GM19468 (cell line): ENCODE results near the gene SIM1.
"Not testable (repeated sequence)": the region's sequence is repeated elsewhere in the genome, so short reads cannot be mapped to it uniquely, and the experiment has no call there.

Experiments
- ATAC-seq: cut with Tn5 transposase; IDR thresholded peaks from one replicate; pipeline ENCODE4 v1.9.1; 2021; ENCODE audit warnings: mild to moderate bottlenecking, moderate library complexity, moderate number of reproducible peaks; ENCODE audit not compliant: unreplicated experiment; ENCODE audit errors: extremely low read depth

Gene SIM1

DNA sequence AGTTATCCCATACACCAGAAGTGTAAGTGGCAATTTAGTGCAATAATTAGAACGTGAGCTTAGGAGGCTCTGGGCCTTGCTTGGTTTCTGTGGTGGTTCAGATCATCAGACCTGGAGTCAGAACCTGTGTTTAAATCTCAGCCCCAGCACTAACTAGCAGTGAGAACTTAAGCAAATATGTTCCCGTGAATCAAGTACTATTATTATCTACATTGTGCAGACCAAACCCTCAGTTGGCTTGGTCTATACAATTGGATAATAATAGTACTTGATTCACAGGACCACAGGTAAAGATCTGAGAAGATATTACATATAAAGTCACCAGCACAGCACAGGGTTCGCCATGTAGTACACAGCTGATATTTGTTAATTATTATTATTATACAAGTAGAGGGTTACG, 93.1 kb downstream of the SIM1 start:
- ATAC-seq, result no peak

DNA sequence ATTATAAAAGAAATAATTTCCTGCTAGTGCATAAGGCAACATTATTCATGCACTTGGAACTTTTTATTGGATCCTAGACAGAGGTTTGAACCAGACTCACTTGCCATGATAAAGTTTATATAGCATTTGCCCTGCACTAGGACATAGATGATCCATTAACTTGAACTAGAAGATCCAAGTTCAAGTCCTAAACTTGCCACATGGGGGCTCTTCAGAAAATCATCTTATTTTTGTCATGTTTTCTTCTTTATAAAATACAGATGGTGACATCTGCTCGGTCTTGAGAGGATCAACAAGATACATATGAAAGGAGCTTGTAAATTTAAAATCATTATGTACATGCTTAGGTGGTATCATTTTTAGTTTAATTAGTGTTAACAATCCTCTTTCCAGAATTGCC, 94.5 kb downstream of the SIM1 start:
- no peak for ATAC-seq

DNA sequence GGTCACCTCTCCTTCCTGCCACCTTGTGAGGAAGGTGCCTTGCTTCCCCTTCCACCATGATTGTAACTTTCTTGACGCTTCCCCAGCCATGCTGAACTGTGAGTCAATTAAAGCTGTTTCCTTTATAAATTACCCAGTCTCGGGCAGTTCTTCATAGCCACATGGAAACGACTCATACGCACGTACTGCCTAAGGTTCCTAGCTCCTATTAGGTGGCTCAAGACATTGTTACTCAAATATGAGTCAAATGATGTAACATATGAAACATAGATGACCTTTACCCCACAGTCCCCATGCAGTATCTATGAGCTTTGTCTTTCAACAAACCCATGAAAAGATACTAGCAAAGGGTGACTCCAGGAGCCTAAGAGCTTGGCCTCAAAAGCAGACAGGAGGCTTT, 98.3 kb downstream of the SIM1 start:
- no peak for ATAC-seq

DNA sequence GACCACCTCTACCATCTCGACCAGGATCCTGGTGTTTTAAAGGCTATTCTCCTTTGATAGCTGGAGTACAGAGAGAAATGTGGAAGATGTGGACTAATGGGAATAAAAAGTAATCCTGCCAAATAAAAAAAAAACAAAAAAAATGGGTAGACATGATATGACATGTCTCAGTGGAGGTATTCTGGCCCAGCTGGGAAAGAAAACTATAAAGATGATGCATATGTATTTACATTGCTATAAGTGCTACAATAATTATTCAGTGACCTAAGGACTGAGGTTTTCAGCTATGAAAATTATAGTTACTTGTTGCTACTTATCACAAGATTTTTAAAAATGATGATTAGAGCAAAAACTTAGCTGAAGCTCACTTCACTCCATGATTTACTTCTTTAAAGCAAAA, 101.1 kb downstream of the SIM1 start:
- ATAC-seq, result no peak

DNA sequence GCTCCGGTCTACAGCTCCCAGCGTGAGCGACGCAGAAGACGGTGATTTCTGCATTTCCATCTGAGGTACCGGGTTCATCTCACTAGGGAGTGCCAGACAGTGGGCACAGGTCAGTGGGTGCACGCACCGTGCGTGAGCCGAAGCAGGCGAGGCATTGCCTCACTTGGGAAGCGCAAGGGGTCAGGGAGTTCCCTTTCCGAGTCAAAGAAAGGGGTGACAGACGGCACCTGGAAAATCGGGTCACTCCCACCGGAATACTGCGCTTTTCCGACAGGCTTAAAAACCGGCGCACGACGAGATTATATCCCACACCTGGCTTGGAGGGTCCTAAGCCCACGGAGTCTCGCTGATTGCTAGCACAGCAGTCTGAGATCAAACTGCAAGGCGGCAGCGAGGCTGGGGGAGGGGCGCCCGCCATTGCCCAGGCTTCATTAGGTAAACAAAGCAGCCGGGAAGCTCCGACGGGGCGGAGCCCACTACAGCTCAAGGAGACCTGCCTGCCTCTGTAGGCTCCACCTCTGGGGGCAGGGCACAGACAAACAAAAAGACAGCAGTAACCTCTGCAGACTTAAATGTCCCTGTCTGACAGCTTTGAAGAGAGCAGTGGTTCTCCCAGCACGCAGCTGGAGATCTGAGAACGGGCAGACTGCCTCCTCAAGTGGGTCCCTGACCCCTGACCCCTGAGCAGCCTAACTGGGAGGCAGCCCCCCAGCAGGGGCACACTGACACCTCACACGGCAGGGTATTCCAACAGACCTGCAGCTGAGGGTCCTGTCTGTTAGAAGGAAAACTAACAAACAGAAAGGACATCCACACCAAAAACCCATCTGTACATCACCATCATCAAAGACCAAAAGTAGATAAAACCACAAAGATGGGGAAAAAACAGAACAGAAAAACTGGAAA, 109.7 kb downstream of the SIM1 start:
- ATAC-seq, result not testable (repeated sequence)

DNA sequence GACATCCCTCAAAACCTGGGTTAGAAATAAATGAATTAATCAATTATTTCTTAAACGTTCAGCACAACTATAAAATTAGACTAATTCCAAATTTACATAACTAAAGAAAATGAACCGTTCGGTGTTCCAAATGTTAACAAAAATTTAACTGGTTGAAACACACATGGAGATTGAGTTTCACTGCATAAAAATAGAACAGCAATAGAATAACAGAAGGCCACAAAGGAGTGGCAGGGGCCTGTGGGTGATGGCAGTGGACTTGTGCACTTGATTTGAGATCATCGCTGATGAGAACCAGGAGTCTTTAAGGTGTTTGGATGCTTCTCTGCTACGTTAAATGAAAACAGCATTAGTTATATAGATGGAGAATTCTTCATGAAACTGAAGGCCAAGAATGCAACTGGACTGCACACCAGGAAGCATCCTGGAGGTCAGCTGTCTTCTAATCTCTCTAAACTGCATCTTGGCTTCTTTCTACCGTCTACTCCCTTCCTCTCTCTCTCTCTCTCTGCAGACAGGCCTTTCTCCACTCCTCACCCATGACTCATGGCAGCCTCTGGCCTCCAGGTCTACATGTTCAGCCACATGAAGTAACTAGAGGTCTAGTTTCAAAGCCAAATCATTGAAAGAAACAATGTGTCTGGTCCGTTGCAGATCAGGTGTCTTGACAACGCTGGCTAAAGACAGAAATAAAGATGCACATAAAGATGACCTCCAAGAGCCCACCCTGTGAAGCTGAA, 111.3 kb downstream of the SIM1 start:
- ATAC-seq, result no peak

DNA sequence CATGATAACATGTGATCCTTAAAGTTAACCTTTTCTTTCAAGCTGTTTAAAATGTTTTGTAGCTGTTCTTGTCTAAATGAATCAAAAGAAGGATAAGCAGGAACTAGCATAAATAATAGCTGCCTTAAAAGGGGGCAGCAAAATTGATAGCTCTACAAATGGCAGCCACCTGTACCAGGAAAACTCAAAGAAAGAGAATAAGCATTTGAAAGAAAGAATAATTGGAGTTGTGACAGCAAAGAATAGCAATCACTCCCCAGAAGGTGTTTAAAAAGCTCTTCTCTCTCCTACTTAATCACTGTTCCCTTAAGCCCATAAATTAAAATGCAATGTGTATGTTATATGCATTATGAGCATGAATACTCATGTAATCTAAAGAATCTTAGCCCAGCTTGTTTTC, 114.6 kb downstream of the SIM1 start:
- ATAC-seq, result no peak

DNA sequence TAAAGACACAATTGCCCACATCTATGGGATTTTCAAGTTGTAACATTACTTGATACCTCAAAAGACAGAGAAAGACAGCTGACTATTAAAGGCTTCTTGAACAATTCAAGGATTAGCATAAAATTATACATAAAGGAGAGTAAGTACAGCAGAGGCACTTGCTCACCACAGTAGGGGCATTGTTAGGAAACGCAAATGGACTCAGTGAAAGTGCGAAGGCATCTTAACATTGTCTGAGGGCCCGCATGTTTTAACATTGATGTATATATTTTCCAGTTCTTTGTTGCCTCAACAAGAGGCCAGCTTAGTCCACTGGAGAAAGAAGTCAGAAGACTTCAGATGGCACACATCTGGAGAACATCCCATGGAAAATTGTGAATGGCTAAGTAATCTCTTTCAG, 115.4 kb downstream of the SIM1 start:
- no peak for ATAC-seq

DNA sequence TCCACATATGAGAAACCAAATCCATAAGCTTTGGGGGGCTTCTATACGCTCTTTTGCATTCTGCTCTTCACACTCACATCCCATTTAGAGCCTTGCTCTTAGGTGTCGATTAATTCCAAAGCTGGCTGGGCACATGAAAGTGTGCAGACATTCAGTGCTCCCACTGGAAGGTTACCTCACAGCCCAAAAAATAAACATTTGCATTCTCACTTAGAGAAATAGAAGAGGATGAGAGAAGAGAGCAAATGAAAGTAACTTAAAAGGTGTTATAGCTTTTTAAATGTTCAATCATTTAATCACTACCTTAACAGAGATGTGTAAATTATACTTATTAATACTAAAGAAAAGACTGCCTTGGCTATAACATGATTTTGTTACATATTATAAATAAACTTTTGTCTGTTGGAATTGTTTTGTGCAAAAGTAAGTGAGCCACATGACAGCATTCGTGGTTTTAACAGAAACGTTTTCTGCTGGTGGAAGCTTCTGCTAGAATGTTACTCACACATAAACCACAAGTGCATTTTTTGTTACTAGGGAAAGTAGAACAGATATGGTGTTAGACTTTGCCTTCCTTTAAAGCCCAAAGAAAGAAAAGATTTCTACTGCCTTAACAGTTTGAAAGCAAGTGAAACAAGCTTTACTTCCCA, 116.7 kb downstream of the SIM1 start:
- ATAC-seq, result no peak

DNA sequence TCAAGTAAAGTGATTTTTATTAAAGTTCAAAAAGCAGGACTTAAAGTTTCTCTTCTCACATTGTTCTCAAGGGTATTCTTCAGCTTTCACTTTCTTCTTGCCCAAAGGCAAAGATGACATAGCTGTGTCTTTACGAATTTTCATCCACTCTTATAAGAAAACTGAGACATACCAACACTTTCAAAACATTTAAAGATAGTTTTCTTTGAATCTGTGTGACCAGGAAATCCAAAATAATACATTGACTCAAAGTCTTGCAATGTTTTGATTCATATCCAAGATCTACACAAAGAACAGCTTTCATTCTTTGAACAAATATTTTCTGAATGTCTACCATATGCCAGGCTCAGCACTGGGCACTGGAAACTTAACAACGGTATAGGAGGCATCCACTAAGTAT, 117.9 kb downstream of the SIM1 start:
- no peak for ATAC-seq

DNA sequence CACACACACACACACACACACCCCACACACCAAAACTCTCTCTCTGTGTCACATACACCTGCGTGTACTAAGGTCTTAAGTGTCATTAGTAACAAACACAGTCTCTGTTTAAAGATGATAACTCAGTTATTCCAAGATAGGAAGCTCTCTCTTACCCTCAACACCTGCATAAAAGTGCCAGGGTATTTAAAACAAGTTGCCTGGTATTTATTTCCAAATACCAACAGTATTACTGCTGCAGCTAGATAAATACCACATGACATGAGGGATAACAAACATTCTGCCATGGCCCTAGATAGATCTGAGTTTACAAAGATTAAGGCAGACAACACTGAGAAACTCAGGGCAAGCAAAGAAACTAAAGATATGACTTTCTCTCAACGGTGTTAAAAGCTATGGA, 118.5 kb downstream of the SIM1 start:
- no peak for ATAC-seq

DNA sequence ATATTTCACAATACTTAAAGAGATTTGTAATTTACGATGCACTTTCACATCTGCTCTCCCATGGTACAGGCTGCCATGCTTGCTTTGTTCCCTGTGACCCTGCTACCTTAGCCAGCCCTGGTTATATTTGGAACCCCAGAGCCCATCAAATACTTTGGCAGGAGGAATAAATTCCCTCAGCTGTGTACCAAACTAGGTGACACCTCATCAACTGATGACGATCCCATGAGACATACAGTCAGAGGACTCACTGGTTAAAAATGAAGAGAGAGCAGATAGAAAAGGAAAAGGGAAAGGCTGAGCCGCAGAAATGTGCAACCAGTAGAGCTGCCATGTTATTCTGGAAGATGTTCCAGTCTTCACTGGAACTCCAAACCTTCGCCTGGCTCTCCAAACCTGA, 120.0 kb downstream of the SIM1 start:
- no peak for ATAC-seq

DNA sequence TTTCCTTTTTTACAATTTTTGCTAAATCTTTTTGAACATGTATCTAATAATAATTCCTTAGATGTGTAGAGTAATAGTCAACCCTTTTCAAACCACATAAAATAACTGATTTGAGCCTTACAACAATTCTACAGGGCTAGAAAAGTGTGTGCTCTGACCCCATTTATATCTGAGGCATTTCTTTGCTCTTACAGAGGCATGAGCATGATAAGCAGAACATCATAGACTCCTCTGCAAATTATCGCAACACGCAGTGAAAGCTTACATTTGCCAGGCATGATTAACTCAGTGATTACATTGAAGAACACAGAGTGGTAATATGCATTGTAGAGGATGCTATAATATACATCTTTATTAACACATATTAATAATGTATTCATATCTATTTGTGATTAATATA, 120.4 kb downstream of the SIM1 start:
- ATAC-seq, result no peak

DNA sequence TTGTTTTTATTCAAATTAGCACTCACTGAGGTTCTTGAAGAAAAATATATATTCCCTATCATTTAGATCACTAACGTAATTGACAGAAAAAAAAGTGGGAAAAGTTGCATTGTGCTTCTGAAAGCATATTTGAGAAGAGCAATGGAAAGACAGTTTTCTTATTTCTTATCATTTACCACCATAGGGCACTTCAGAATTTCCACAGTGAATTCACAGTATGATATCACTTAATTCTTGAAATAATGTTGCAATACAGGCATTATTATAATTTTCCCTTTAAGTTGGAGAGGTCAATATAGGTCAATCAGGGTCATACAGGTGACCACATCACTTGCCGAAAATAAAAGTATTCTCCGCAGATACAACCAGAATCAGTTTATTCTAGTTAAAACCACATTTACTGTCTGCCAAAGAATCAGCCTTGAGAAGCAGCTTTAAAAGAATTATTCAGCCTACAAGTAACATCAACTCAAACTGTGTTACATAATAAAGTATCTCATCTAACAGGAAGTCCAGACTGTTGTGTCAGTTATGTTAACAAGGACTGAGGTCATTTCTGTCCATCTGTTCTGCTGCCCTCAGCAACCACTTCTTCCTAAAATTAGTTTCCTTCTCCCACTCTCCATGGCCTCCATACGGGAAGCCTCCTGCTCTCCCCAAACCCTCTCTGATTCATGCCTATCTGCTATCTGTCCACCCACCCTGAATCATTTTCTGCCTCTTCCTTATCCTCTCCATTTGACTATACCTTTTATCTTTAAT, 121.2 kb downstream of the SIM1 start:
- no peak for ATAC-seq

DNA sequence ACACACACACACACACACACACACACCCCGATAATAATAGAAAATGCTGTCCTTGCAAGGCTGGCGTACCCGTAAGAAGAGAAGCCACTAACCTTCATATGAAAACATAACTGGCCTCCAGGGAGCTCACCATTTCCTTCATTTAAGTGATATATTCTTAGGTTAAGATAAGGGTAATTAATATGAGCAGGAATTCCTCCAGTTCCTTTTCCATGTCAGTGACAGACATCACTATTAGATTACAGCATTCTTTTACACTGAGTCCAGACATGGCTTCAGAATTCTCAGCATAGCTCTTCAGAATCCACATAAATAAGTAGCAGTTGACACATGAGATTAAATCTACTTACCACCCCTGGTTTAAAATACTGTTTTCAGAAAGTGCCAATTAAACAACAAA, 121.9 kb downstream of the SIM1 start:
- no peak for ATAC-seq

DNA sequence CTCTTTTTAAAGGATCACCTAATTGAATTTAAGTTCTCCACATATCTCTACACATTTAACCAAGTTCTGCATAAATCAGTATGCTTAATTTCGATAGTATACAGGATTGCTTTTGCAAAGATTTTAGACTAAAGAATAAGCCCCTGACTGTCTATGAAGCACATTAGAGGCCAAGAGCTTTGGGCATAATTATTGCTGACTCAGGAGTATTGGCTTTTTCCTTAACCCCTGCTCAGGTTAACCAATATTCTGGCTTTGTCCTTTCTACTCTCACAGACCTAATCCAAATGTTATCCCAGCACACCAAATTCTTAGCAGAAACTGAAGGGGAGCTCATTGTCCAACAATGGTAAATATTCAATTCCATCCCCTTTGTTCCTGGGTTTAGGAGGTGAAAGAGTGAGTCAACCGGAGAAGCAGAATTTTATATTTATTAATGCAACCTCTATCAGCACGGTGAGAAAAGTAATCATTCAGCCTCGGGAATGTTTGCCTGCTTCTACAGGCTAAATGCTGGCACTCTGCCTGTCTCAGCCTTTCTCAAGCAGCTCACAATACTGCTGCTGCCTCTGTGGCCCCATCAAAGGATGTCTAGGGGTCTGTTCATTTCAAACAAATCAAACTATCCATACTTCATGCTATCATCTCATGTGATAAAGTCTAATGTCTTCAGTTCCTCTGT, 125.0 kb downstream of the SIM1 start:
- no peak for ATAC-seq

DNA sequence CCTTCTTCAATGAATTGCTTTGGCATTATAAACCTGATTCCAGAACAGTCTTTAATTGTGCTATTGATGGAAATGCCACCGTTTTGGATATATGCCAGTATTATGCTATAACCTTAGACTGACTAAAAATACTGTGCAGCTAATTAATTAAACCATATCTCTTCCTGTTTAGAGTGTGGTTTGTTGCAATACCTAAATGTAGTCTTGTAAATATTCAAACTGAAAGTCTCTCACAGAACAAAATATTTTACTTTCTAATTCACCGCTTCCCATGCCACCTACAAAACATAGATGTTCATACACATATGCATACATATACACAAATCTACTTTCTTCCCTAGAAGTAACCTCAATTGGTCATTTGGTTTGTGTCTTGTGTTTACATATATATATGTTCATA, 126.6 kb downstream of the SIM1 start:
- ATAC-seq, result no peak

DNA sequence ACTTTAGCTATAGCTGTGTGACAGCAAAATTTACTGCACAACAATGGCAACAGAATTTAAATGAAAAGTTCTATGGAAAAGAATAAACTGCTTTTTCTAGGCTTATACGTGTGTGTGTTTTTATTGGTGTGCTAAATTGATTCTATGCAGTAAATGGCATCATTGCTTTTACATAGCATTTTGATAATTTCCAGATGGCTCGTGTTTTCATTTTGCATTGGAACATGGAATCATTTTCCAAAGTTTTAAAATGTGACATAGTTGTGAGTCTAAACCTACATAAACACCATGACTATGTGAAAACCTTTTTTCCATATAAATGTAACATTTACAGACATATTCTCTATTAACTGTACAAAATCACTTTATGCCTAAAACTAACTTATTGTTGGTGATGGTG, 127.8 kb downstream of the SIM1 start:
- ATAC-seq, result no peak

DNA sequence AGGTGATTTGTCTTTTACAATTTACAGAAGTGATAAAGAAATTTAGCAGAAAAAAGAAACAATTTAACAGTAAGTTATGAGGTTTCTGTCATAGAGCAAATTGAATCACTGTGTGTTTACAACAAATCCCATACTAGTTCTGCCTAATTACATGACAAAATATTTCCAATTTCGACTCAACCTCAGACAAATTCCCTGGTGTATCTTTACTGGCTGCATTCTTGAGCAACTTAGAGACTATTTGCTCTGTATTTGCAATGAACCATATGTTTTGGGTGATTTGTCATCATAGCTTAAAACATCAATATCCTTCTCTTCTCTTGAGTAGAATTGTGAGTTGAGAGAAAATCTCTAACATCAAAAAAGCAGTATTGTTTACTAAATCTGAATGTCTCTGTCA, 128.7 kb downstream of the SIM1 start:
- ATAC-seq, result no peak
